HG03066 (cell line): Measurements from ENCODE around the gene PCMTD2.

ENCODE experiments used
- ATAC-seq: cut with Tn5 transposase; IDR thresholded peaks from one replicate; pipeline ENCODE4 v1.9.1; 2021; ENCODE audit warnings: low read depth; ENCODE audit not compliant: unreplicated experiment

The PCMTD2 gene

DNA sequence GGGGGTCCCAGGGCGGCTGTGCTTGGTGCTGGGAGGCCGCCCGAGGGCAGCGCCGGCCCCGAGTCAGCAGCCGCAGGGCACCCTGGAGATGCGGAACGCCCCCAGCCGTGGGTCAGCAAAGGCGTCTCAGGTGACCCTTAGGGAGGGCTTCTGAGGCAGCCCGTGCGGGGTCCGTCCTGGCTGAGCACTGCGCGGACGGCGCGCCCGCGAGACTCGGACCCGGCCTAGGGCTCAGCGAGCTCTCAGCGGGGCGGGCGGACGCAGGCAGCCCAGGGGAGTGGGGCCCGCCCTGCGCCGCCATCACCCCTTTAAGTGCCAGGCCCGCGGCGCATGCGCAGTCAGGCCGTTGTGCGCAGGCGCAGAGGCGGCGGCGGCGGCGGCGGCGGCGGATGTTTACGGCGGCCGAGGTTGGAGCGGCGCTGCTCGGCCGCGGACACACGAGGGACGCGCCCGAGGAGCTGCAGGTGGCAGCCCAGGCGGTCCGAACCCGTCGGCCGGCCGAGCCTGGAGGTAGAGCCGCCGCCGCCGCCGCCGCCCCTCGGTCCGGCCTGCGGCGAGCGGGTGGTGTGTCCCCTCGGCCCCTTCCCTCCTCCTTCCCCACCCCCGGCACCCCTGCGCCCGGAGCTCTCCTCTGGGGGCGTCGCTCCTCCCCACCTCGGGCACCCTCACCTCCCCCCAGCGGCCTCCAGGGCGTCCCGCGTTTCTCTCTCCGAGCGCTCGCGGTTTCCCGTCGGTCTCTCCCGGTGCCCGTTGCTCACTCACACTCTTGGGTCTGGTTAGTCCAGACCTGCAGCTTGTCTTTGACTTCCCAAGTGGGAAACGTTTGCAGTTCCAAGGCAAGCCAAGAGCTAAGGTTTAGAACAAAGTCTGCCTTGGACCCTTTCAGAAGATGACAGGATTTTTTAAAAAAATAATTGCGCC, at the start of gene PCMTD2:
TSS of gene PCMTD2 (plus strand) at position 388 of the 921 bp plus-strand sequence. CDS start 4,218 bp downstream, outside the sequence.
- ATAC-seq: peak; percentile 81

DNA sequence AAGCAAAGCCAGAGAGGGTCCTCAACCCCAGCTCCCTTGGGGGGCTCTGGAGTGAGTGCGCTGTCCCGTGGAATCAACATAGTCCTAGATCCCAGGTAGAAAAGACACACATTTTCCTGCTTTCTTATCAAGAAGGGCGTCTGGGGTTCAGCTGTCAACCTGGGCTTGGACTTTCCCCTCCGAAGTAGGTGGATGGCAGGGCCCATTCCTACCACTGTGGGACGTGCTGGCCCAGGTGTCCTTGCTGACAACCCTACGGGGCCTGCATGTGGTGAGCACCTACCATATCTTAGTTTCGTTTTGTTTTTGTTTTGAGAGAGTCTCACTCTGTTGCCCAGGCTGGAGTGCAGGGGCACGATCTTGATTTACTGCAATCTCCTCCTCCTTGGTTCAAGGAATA, 48.9 kb upstream of the PCMTD2 start:
- no peak for ATAC-seq

DNA sequence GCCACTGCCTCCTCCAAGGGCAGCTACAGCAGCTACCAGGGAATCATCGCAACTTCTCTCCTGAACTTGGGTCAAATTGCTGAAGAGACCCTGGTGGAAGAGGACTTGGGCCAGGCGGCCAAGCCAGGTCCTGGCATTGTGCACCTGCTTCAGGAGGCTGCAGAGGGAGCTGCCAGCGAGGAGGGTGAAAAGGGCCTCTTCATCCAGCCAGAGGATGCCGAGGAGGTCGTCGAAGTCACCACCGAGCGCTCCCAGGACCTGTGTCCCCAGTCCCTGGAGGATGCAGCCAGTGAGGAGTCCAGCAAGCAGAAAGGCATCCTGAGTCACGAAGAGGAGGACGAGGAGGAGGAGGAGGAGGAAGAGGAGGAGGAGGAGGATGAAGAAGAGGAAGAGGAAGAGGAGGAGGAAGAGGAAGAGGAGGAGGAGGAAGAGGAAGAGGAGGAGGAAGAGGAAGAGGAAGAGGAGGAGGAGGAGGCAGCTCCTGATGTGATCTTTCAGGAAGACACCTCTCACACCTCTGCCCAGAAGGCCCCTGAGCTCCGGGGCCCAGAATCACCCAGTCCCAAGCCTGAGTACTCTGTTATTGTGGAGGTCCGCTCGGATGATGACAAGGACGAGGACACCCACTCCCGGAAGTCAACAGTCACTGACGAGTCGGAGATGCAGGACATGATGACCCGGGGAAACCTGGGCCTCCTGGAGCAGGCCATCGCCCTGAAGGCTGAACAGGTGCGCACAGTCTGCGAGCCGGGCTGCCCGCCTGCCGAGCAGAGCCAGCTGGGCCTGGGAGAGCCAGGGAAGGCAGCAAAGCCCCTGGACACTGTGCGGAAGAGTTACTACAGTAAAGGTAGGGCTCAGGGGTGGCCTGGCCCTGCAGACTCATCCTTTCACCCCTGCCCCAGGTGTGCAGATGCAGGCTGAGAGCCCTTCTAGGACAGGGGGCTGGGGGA, 47.6 kb upstream of the PCMTD2 start:
- no peak for ATAC-seq

DNA sequence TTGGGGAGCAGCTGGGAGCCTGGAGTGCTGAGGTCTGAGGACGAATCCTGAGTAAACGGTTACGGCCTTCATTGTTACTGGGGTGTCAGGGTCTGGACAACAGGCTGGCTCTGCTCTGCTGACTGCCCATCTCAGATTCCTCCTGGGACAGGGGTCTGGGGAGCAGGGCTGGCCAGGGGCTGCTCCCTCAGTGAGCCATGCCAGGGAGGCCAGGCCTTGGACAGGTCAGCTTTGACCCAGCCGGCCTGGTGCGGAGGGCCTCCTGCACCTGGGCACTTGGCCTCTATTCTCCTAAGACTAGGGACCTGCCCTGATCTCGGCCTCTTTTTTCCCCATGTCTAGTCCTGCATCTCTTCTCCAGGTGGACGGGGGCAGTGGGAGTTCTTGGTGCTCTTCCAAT, 46.4 kb upstream of the PCMTD2 start:
- ATAC-seq: no peak

DNA sequence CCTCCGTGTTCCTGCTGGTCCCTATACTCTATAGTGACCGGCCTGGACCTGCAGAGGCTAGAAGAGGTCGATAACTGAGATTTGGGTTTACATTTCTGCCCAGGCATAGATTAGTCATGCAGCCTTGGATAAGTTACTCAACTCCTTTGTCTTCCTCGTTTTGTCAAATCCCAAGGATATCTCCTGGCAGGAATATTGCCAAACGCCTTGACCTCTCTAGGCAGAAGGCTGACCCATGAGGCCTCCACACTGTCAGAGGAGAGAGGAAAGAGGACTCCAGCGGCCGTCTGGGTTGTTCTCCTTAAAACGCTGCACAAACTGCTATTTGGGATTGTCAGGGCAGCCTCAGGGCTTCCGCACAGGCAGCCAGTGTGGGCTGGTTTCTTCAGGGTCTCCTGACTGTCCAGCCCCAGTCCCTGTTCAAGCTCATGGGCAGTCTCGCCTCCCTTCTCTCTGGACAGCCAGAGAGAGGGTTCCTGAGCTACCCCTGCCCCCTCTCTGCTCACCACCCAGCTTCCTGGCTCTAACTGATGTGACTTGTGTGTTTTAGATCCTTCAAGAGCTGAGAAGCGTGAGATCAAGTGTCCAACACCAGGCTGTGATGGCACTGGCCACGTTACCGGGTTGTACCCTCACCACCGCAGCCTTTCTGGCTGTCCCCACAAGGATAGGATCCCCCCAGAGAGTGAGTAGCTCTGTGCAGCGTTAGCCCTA, 44.7 kb upstream of the PCMTD2 start:
- ATAC-seq: no peak

DNA sequence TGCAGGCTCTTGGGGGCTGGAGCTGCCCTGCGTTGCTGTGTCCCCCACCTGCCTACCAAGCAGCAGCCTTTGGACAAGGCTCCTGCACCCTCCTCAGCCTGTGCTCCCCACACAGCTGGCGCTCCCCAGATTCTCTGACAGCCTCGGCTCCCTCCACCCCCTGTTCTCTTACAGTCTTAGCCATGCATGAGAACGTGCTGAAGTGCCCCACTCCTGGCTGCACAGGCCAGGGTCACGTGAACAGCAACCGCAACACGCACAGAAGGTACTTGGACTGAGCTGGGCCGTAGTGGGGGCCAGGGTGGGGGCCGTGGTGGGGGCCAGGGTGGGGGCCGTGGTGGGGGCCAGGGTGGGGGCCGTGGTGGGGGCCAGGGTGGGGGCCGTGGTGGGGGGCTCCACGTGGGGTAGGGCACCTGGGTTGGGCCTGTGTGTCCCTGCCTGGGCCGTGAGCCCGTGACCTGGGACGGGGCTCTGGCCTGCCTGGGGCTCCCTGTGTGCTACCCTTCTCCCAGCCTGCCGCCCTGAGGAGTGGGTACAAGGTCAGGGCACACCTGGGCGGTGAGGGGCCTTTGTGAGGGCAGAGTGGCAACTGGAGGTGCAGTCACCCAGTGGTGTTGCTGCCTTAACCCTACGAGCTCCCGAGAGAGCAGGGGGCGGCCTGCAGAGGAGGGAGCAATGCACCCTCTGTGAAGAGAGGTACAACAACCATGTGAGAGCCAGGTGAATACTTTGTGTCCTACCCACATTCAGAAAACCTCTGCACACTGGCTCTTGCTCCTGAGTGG, 43.5 kb upstream of the PCMTD2 start:
- no peak for ATAC-seq

DNA sequence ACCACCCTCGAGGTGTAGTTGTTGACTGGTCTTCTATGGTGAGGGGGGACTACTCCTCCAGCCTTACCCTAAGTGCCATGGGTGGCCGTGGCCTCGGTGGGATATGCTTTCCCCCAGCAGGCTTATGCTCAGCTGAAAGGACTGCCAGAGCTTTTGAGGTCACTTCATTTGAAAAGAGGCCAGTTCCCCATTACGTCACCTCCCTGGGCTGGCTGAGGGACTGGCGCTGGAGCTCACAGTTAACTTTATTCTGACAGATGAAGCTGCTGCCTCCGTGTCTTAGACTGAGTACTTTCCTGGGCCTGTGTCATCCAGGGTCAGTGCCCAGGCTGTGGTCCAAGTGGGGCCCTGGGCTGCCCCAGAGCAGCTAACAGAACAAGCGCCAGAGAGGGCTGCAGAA, 42.8 kb upstream of the PCMTD2 start:
- no peak for ATAC-seq

DNA sequence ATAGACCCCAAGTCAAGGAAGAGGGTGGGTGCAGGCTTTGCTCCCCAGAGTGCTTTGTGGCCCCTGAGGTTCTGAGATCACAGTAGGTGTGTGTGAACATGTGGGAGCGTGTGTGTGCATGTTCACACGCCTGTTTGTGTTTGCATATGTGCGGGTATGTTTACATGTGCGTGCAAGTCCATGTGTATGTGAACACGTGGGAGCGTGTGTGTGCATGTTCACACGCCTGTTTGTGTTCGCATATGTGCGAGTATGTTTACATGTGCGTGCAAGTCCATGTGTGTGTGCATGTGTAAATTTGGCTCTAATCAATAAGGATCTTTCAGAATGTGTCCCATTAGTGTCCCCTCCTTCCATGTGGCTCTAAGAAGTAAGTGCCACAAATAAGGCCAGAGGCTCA, 41.4 kb upstream of the PCMTD2 start:
- ATAC-seq: no peak

DNA sequence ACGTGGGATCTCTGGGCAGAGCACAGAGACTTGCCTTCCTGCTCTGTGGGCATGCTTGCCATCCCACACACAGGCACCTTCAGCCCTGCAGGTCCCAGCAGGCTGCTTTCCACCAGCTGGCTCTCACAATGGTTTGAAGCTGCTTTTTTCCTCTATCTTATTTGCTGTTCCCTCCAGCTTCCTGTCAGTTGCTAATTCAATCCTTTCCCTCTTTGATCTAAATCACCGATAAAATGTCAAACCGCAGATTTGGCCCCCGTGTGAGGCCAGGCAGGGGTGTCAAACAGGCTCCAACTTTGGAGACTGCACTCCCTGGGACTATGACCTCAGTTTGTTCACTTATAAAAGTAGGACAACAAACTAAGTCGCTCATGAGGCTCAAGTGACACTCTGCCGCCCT, 40.6 kb upstream of the PCMTD2 start:
- no peak for ATAC-seq

DNA sequence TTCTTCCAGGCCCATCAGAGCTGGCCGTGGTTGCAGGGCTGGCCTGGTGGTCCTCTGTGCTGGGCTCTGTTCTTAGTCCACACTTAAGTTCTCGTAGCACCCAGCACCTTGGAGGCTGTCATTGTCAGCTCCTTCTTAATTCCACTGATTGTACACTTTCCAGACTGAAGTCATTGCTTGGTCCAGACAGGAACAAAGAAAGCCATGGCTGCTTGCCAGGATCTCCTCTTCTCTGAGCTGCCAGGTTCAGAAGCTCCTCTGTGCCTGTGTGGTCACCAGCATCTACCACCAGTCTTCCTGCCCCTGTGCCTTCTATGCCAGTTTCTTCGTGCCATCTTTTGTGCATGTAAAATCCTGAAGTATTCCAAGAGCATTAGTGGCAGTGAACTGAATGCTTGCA, 39.5 kb upstream of the PCMTD2 start:
- ATAC-seq: no peak

DNA sequence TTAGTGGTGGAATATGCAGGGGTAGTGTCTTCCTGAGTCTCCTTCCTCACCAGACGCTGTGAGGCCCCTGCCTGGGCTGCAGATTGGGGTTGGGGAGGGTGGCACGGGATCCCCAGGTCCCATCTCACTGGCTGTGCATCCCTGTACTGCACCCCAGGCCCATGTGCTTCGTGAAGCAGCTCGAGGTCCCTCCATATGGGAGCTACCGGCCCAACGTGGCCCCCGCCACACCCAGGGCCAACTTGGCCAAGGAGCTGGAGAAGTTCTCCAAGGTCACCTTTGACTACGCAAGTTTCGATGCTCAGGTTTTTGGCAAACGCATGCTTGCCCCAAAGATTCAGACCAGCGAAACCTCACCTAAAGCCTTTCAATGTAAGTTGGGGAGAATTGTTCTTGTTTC, 38.6 kb upstream of the PCMTD2 start:
- no peak for ATAC-seq

DNA sequence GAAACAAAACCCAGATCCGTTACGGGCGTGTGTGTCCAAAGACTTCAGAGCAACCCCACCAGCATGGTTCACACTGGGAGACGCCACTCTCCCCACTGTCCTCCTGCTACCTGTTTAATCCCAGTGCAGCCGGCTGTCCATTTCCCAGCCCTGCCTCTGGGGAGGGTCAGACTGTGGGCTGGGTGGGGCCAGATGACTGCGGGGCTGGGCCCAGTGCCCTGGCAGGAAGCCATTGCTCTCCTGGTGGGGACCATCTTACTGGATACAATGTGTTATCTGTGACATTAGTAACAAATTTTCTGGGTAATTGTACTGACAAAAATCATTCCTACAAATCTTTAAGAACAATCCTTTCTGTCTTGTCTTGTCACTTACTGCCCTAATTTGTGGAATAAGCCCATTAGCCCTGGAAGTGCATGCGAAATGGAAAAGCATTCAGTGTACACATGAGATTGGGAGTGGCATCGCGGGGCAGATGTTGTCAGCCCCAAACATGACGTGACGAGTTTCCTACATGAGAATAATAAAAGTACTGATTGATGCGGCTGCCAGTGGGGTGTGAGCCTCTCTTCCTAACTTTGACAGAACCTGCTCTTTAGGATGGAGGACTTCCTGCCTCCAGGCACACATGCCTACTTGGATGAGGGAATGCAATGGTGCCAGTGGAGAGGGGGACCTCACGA, 37.9 kb upstream of the PCMTD2 start:
- ATAC-seq: no peak

DNA sequence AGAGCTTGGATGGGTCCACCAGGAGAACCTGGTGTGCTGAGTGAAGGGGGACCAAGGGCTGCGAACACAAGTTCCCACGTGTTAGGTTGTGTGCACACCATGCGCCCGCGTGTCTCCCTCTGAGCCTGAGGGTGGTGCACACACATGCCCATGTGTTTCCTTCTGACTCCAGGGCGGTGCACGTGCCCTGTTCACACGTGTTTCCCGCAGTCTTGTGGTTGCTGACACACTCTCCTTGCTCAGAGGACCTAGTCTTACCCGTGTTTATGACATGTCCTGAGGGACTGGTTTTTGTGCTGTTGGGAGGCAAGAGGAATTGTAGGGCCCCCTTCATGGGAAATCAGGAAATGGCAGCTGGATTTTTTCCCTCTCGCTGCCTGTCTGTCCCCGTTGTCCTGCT, 36.3 kb upstream of the PCMTD2 start:
- no peak for ATAC-seq

DNA sequence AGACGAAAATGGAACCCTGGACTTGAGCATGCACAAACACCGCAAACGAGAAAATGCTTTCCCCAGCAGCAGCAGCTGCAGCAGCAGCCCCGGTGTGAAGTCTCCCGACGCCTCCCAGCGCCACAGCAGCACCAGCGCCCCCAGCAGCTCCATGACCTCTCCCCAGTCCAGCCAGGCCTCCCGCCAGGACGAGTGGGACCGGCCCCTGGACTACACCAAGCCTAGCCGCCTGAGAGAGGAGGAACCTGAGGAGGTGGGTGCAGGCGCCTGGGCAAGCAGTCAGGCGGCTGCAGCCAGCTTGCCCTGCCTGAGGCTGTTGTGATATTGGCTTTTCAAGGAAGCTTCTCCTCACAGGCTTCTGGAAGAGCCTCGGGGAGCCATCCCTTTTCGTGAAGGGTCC, 35.8 kb upstream of the PCMTD2 start:
- no peak for ATAC-seq

DNA sequence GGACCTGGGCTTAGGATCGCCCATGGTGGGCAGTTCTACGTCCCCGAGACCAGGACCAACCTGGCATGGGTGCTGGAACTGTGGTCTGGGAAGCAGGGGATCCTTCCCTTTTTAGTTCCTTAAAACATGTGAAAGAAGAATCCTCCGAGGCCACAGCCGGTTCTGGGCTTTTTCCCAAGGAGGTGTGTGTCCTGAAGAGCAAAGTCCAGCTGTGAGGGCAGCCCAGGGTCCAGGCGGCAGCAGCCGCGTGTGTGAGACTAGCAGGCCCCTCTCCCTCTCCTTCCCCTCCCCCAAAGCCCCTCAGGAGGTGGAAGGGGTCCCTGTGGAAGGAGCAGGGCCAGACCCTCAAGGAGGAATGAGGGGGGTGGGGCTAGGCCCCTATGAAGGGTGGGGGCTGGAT, 35.1 kb upstream of the PCMTD2 start:
- no peak for ATAC-seq

DNA sequence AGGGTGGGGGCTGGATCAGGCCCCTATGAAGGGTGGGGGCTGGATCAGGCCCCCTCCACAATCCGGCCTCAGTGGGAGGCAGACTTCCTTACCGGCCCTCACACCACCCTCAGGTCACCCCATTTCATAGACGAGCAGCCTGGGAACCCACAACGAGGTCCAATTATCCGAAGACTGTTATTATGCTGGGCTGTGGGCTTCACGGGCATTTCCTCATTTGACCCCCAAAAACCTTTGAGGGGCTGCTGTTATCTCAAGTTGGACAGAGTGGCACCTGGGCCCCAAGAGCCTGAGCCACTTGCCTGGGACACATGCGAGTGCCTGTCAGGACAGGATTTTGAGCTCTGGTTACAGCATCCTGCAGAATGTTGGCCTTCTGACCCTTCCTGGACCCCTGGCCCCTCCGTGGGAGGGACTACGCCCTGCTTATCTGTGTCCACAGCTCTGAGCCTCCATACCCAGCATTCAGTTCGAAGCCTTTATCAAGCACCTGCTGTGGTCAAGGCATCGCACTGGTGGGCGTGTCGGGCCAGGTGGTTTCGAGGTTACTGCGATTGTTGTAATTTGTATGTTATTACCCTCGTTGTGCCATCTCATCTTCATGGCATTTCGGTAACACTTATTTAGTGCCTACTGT, 34.5 kb upstream of the PCMTD2 start:
- no peak for ATAC-seq

DNA sequence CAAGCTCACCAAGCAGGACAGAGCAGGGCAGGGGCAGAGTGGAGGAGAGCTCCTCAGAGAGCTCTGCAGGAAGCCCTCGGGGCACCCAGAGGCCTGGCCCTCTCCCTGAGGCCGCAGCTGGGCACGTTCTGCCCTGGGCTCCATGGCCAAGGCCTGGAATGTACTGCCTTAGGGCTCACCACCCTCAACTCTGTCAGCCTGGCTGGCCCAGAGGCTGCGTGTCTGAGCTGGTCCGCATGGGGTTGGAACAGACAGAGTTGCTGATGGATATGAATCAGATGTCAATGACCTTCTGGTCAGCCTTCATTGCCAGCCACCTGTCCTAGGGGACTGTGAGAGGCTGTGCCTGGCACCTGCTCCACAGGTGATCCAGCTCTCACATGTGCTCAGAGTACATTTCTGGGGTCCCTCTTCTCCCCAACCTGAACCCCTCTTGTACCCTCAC, 33.2 kb upstream of the PCMTD2 start:
- no peak for ATAC-seq

DNA sequence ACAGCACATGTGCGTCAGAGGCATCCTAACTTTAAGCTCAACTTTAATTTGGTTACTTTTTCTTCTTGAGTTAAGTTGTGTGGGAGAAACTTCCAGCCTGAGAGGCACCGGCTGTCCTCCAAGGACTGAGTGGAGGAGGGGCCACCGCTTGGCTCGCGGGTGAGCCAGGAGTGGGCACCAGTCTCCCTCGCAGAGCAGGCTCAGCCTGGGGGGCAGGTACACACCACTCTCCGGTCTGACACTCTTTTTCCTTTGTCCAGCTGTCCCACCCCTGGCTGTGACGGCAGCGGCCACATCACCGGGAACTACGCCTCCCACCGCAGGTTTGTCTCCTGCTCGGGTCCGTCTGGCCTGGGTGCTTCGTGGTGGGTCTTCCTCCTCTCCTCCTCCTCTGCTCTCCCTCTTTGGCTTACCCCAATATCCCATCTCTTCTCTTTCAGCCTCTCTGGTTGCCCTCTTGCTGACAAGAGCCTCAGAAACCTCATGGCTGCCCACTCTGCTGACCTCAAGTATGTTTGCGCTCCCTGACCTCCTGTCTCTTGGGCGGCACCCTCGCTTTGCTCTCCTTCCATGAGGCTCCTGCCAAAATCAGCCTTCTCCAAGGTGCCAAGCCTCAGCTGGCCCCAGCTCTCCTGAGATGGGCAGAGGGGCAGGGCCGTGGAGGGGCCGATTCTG, 32.6 kb upstream of the PCMTD2 start:
- no peak for ATAC-seq
